GM12865 (cell line): ENCODE results near the gene VPS11.
A peak's percentile ranks its signal among the peaks of the same experiment; 100 is the strongest.

Experiments
- DNase-seq: peaks from one replicate; pipeline ENCODE4 v3.0.0; 2010; ENCODE audit warnings: low read depth
- H3K4me3 ChIP-seq: 2 replicates; pipeline ENCODE4 v1.5.1; 2011; ENCODE audit warnings: mild to moderate bottlenecking, low read depth, low read length, control low read depth
- CTCF ChIP-seq: IDR thresholded peaks from 2 replicates; pipeline ENCODE4 v1.5.1; 2011; ENCODE audit warnings: low read length, control low read depth, low read depth, inconsistent platforms; ENCODE audit not compliant: insufficient read depth; ENCODE audit errors: missing control alignments

Gene VPS11

DNA sequence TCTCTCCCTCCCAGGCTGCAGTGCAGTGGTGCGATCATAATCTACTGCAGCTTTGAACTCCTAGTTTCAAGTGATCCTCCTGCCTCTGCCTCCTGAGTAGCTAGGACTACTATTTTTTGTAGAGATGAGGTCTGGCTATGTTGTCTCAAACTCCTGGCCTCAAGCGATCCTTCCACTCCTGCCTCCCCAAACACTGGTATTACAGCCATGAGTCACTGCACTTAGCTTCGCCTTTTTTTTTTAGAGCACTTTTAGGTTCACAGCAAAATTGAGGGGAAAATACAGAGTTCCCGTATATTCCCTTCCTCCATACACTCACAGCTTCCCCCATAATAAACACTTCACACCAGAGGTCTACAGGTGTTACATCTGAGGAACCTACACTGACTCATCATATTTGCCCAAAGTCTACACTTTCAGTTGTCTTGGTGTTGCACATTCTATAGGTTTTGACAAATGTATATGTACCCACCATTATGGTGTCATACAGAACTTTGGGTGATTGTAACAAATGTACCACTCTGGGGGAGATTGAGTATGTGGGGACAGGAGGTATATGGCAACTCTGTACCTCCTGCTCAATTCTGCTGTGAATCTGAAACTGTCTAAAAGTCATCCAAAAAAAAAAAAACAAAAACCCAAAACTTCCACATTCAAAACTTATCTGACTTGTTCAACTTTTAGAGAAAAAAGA, 25.6 kb upstream of the VPS11 start:
- DNase-seq = no peak
- H3K4me3 ChIP-seq = no peak overlapping the region
- TF ChIP-seq CTCF = no peak

GRCh38 chr11:119042927-119043326, 24.7 kb upstream of the VPS11 start:
- no peak for TF ChIP-seq CTCF
- no peak overlapping the region for H3K4me3 ChIP-seq
- DNase-seq = no peak

DNA sequence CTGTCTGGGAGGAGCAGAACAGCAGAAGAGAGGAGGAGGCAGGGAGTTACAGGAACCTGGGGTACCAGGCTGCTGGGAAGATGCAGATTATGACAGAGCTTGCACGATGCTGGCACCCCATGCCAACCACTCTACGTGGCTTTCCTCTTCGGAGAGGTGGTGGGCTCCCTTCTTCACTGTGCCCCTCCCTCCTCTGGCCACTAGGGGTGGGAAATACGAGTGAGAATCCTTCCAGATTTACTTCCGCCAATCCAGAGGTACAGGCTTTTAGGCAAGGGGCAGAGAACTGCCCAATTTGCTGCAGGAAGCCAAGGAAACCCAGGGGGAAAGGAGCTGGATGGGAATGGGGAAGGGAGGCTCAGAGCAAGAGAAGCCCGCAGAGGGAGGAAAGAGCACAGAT, 22.9 kb upstream of the VPS11 start:
- DNase-seq = no peak
- H3K4me3 ChIP-seq = no peak overlapping the region
- TF ChIP-seq CTCF = peak; percentile 14

GRCh38 chr11:119046489-119046888, 21.1 kb upstream of the VPS11 start:
- no peak overlapping the region for H3K4me3 ChIP-seq
- no peak for DNase-seq
- no peak for TF ChIP-seq CTCF

DNA sequence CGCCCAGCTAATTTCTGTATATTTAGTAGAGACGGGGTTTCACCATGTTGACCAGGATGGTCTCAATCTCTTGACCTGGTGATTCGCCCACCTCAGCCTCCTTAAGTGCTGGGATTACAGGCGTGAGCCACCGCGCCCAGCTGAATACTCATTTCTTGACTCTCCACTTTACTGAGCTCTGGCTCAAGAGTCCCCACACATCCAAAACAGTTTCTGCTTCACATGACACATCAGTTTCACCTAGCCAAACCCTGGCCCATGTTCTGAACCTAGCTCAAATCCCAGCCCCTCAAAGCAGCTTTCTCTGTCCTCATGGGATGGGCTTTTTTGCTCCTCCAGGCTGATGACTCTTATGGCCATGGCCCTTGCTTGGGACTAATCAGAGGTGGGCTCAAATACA, 20.4 kb upstream of the VPS11 start:
- no peak for TF ChIP-seq CTCF
- no peak for DNase-seq
- no peak overlapping the region for H3K4me3 ChIP-seq

- no peak for TF ChIP-seq CTCF
- no peak overlapping the region for H3K4me3 ChIP-seq
- no peak for DNase-seq
These were observed 19.0 kb upstream of the VPS11 start for GRCh38 chr11:119048644-119049043.

DNA sequence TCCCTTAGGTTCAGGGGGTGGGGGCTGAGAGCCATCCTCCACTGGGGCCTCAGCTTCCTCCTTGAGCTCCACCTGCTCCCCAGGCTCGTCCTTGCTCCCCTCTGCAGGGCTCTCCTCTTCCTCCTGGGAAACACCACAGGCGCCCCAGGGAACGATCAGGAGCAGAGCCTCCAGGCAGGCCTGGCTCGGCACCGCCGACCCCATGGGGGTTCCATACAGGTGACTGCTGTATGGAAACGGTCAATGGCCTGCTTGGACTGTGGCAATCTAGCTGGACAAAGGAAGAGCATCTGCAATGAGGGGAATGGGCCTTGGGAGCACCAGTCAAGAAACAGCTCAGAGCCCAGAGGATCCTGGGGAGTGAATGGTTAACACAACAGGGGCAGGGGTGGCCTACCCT, 18.5 kb upstream of the VPS11 start:
- no peak for TF ChIP-seq CTCF

More for the DNA sequence above, 18.5 kb upstream of the VPS11 start:
- no peak overlapping the region for H3K4me3 ChIP-seq
- DNase-seq = no peak
